AG09319 (cell line): ENCODE measurements around the gene WARS2.
A peak's percentile ranks its signal among the peaks of the same experiment; 100 is the strongest.

Experiments
- DNase-seq: peaks from one replicate; pipeline ENCODE4 v3.0.0-alpha.2; 2010; ENCODE audit warnings: low read depth; ENCODE audit errors: extremely low read depth
- TF ChIP-seq, protein P1 (sequence below): IDR thresholded peaks from 2 replicates; pipeline ENCODE4 v1.5.1; 2011; ENCODE audit warnings: low read depth, mild to moderate bottlenecking, inconsistent platforms, low read length, moderate library complexity

WARS2 gene

DNA sequence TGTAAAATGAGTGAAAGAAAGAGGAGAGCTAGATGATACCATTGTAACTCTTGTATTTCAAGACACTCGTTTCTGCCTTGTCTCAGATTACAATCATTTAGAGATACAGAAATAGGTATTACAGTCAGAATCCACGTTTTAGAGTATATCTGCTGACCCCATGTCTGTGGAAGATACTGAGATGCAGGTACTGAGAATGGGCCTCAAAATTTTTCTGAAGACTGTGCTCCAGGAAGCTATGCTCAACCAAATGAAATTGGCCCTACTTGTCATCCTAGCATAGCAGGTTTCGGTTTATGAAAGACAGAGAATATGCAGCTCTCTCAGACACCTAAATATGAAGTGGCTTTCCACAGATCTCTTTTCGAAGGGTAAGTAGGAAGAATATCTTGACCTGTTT is 6.0 kb upstream of the WARS2 start:
- no peak for DNase-seq
- TF ChIP-seq, protein P1, sequence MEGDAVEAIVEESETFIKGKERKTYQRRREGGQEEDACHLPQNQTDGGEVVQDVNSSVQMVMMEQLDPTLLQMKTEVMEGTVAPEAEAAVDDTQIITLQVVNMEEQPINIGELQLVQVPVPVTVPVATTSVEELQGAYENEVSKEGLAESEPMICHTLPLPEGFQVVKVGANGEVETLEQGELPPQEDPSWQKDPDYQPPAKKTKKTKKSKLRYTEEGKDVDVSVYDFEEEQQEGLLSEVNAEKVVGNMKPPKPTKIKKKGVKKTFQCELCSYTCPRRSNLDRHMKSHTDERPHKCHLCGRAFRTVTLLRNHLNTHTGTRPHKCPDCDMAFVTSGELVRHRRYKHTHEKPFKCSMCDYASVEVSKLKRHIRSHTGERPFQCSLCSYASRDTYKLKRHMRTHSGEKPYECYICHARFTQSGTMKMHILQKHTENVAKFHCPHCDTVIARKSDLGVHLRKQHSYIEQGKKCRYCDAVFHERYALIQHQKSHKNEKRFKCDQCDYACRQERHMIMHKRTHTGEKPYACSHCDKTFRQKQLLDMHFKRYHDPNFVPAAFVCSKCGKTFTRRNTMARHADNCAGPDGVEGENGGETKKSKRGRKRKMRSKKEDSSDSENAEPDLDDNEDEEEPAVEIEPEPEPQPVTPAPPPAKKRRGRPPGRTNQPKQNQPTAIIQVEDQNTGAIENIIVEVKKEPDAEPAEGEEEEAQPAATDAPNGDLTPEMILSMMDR = no peak

DNA sequence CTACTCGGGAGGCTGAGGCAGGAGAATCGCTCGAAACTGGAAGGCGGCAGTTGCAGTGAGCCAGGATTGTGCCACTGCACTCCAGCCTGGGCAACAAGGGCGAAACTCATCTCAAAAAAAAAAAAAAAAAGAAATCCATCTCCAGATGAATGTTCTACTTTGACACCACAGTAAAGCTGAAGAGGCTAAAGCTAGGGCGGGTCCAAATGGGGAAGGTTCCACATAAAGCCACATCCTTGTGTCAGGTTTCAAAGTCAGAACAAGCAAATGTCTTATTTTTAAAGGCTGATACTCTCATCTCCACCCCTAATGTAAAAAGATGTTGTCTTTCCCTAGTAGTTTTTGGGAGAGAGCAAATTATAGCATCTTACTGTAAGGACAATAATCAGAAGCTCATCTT is 4.4 kb upstream of the WARS2 start:
- TF ChIP-seq, protein P1 = no peak
- DNase-seq = no peak

DNA sequence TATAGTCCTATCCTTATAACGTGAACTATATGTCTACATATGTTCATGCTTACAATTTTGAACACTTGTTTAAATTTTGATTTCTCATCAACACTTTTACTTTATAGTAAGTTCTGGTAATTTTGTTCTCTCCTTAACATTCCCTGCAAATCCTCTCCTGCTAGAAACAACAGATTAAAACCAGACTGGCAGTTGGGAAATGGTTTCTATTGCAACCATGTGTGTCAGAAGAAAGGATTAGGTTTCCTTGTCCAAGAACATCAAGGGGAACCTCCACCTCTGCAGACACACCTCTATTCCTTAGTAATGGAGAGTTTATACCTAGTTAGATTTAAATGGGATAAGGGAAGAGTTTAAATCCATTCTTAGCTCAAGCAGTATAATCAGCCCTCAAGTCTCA is 3.3 kb upstream of the WARS2 start:
- TF ChIP-seq, protein P1 = no peak
- no peak for DNase-seq

DNA sequence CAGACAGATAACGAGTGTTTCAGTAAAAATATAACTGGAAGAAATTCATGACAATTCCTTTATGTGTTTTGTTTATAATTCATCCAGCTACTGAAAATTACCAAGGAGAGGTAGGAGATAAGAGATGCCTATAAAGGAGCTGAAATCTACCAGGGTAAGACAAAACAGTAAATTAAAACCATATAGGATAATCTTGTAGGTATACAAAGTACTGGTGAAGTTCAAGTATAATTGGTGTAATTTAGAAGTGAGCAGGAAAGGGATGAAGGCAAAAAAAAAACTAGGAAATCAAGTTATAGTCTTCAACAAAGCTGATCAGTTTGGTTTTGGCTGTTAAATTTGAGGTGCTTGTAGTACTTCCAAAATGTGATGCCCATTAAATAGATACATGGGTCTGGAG is 1.2 kb upstream of the WARS2 start:
- TF ChIP-seq, protein P1 = no peak
- DNase-seq = no peak

DNA sequence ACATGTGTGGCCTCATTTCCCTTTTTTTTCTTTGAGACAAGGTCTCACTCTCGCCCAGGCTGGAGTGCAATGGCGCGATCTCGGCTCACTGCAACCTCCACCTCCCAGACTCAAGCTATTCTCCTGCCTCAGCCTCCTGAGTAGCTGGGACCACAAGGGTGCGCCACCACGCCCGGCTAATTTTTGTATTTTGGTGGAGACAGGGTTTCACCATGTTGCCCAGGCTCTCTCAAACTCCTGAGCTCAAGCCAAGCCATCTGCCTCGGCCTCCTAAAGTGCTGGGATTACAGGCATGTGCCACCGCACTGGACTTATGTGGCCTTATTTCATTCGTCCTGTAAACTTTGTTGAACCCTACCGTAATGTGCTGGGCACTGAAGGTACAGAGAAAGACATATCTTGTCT is 569 bp upstream of the WARS2 start:
- DNase-seq = no peak

DNA sequence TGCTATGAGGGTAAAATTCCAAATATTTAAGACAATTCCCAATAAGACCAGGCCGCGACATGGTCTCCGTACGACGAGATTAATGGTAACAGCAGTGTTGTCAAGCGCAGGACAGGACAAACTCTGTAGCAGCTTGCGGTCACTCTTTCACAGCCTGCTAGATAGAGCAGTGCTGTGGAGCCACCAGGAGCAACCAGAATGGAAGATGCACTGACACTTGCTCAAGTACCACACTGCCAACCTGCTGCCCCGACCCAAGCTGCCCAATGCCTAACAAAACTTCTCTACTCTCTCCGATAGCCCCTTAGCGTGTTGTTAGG is 636 bp downstream of the WARS2 start:
- TF ChIP-seq, protein P1 = no peak
- DNase-seq = no peak

More for the DNA sequence above, 569 bp upstream of the WARS2 start:
- TF ChIP-seq, protein P1 = peak; percentile 21

DNA sequence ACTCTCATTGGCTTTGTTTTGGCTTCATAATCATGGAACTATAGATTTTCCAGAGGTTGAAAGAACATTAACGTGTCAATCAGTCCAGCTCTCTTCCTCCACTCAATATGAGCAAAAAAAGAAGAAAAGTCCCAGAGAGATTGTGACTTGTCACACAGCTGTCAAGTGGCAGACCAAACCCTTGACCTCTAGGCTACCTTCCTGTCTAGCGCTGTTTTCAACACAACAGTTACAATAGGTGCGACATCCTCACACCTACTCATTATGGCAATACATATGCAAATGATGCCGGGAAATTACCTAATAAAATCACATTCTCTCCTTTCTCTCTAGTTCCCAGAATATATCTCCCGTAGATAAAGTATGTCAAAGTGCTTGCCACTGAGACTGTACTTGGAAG is 1.1 kb downstream of the WARS2 start:
- TF ChIP-seq, protein P1 = no peak
- DNase-seq = no peak
